GM23338 (cell line): ENCODE data around the gene RXRB. TPM values are rescaled to one million over a fixed set of nuclear protein-coding genes. Genes with fewer than 3 reads are reported as not detected.

Experiments used
- ATAC-seq: fragments of 200-7000 bp; cut with Tn5 transposase; 3 replicates; pipeline ENCODE4 v1.9.1; 2020
- DNase-seq: peaks from one replicate; pipeline ENCODE4 v3.0.0-alpha.2; 2015; ENCODE audit warnings: low spot score
- H2AFZ ChIP-seq: fragments of 200-600 bp; sonication (generic); 2 replicates; pipeline ENCODE4 v1.8.0; 2016; ENCODE audit warnings: antibody characterized with exemption, mild to moderate bottlenecking, moderate library complexity
- H3F3A ChIP-seq: fragments of 200-600 bp; sonication (generic); replicated peaks from 2 replicates; pipeline ENCODE4 v1.8.0; 2017; ENCODE audit warnings: antibody characterized with exemption, mixed run types, low read depth
- H3K27ac ChIP-seq: fragments of 200-600 bp; sonication (generic); 2 replicates; pipeline ENCODE4 v1.6.1; 2016; ENCODE audit warnings: low read depth
- H3K27me3 ChIP-seq: fragments of 200-600 bp; sonication (generic); 2 replicates; pipeline ENCODE4 v1.8.0; 2016; ENCODE audit warnings: mild to moderate bottlenecking, mixed run types, moderate library complexity; ENCODE audit not compliant: insufficient read depth
- H3K36me3 ChIP-seq: fragments of 200-600 bp; sonication (generic); 2 replicates; pipeline ENCODE4 v1.8.0; 2016; ENCODE audit warnings: mild to moderate bottlenecking; ENCODE audit not compliant: insufficient read depth
- H3K4me1 ChIP-seq: fragments of 200-600 bp; sonication (generic); 2 replicates; pipeline ENCODE4 v1.8.0; 2016; ENCODE audit warnings: mild to moderate bottlenecking, moderate library complexity; ENCODE audit not compliant: insufficient read depth
- H3K4me2 ChIP-seq: fragments of 200-600 bp; sonication (generic); 2 replicates; pipeline ENCODE4 v1.7.1; 2017; ENCODE audit warnings: mixed run types
- H3K4me3 ChIP-seq: fragments of 200-600 bp; sonication (generic); 2 replicates; pipeline ENCODE4 v1.6.1; 2016; ENCODE audit warnings: mixed run types
- H3K79me2 ChIP-seq: fragments of 200-600 bp; sonication (generic); replicated peaks from 2 replicates; pipeline ENCODE4 v1.8.0; 2017; ENCODE audit warnings: mild to moderate bottlenecking; ENCODE audit not compliant: insufficient read depth
- H3K9me2 ChIP-seq: fragments of 200-600 bp; sonication (generic); 2 replicates; pipeline ENCODE4 v1.8.0; 2017; ENCODE audit not compliant: insufficient read depth
- H4K20me1 ChIP-seq: fragments of 200-600 bp; sonication (generic); replicated peaks from 2 replicates; pipeline ENCODE4 v1.8.0; 2017; ENCODE audit warnings: mild to moderate bottlenecking; ENCODE audit not compliant: insufficient read depth
- H3K27ac Mint-ChIP-seq: 2 replicates; pipeline ENCODE4 v1.8.0; 2020; ENCODE audit warnings: inconsistent platforms, mild to moderate bottlenecking, moderate library complexity, mixed read lengths
- H3K27me3 Mint-ChIP-seq: 3 replicates; pipeline ENCODE4 v1.8.0; 2022; ENCODE audit warnings: low read depth, mild to moderate bottlenecking, moderate library complexity, mixed read lengths, inconsistent platforms; ENCODE audit not compliant: insufficient read depth, poor library complexity
- H3K36me3 Mint-ChIP-seq: 3 replicates; pipeline ENCODE4 v1.8.0; 2021; ENCODE audit warnings: low read depth, mild to moderate bottlenecking, inconsistent platforms, moderate library complexity, mixed read lengths
- H3K4me1 Mint-ChIP-seq: 3 replicates; pipeline ENCODE4 v1.8.0; 2020; ENCODE audit warnings: mild to moderate bottlenecking, inconsistent platforms, mixed read lengths
- H3K4me3 Mint-ChIP-seq: 3 replicates; pipeline ENCODE4 v1.8.0; 2021; ENCODE audit warnings: moderate library complexity, mild to moderate bottlenecking, inconsistent platforms, mixed read lengths
- H3K9me3 Mint-ChIP-seq: 3 replicates; pipeline ENCODE4 v1.8.0; 2020; ENCODE audit warnings: moderate library complexity, mild to moderate bottlenecking, inconsistent platforms, mixed read lengths
- CREB1 ChIP-seq: fragments of 250-450 bp; sonication (Bioruptor Pico); IDR thresholded peaks from 2 replicates; pipeline ENCODE4 v1.5.0; 2020; ENCODE audit warnings: low read depth, mild to moderate bottlenecking, moderate library complexity
- EZH2 ChIP-seq: fragments of 200-600 bp; sonication (generic); IDR thresholded peaks from one replicate; pipeline ENCODE4 v1.8.0; 2017; ENCODE audit warnings: antibody characterized with exemption, mild to moderate bottlenecking, low read depth; ENCODE audit not compliant: unreplicated experiment
- EZH2phosphoT487 ChIP-seq: fragments of 200-600 bp; sonication (generic); IDR thresholded peaks from one replicate; pipeline ENCODE4 v1.8.1; 2018; ENCODE audit warnings: antibody characterized with exemption; ENCODE audit not compliant: unreplicated experiment
- JUNB ChIP-seq: IDR thresholded peaks from one replicate; pipeline ENCODE4 v1.6.1; 2016; ENCODE audit warnings: antibody characterized with exemption; ENCODE audit not compliant: unreplicated experiment
- NANOG ChIP-seq: IDR thresholded peaks from 2 replicates; pipeline ENCODE4 v1.6.1; 2016; ENCODE audit warnings: antibody characterized with exemption, borderline replicate concordance
- POLR2AphosphoS5 ChIP-seq: IDR thresholded peaks from 2 replicates; pipeline ENCODE4 v1.6.1; 2016; ENCODE audit warnings: antibody characterized with exemption, low read depth
- STAT1 ChIP-seq: IDR thresholded peaks from one replicate; pipeline ENCODE4 v1.6.1; 2016; ENCODE audit warnings: antibody characterized with exemption; ENCODE audit not compliant: unreplicated experiment
- ZNF114 ChIP-seq: fragments of 250-450 bp; sonication (Bioruptor Pico); IDR thresholded peaks from 2 replicates; pipeline ENCODE4 v1.5.0; 2020; ENCODE audit warnings: mild to moderate bottlenecking, moderate library complexity
- ZNF331 ChIP-seq: fragments of 250-450 bp; sonication (Bioruptor Pico); IDR thresholded peaks from 2 replicates; pipeline ENCODE4 v1.5.0; 2020; ENCODE audit warnings: low read depth, mild to moderate bottlenecking, moderate library complexity
- polyA plus RNA-seq: library from polyadenylated mRNA; unstranded; fragments of >200 nt; fragmentation: Nextera tagmentation; extraction: Ambion mirVana; gene quantifications from 2 replicates; pipeline ENCODE4 v1.2.1, GENCODE V29; 2016
- total RNA-seq: library from RNA; depleted of rRNA; stranded (reverse); fragments of >200 nt; shearing (Covaris generic); gene quantifications from 2 replicates; pipeline ENCODE4 v1.2.3, GENCODE V29; 2014
- TF ChIP-seq, protein P1 (sequence below): fragments of 250-450 bp; sonication (Bioruptor Pico); IDR thresholded peaks from 2 replicates; pipeline ENCODE4 v1.5.0; 2020; ENCODE audit warnings: mild to moderate bottlenecking, moderate library complexity
- TF ChIP-seq, protein P2 (sequence below): IDR thresholded peaks from 2 replicates; pipeline ENCODE4 v1.6.1; 2016; ENCODE audit warnings: antibody characterized with exemption
- TF ChIP-seq, protein P3 (sequence below), 2 experiments: fragments of 200-600 bp in 1 of 2; sonication (generic) in 1 of 2; conservative IDR thresholded peaks; 2 replicates each; pipeline versions ENCODE4 v1.5.1 to v1.6.1; 2016 to 2017; ENCODE audit warnings: antibody characterized with exemption in 2 of 2, low read depth in 2 of 2, mild to moderate bottlenecking in 2 of 2, moderate library complexity in 1 of 2
- TF ChIP-seq, protein P4 (sequence below): IDR thresholded peaks from one replicate; pipeline ENCODE4 v1.6.1; 2018; ENCODE audit warnings: antibody characterized with exemption; ENCODE audit not compliant: unreplicated experiment

Gene RXRB
- total and polyA plus RNA-seq, 2 experiments from 2014 or later = 6.9 to 11.6 TPM

DNA sequence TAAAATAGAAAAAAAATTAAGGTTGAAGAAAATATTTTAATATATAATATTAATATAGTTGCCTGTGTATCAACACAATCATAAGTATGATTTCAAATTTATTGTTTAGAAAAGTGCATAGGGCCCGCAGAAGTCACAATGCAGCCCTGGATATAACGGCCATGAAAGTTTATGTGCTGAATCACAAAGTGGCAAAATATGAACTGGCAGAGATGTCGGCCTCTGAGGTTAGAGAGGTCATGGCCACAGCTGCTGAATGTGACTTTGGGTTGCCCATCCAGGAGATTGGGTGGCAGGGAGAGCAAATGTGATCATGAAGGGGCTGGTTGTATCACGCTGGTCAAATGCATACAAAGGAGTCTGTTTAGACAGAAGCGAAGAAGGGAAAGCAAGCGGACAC lies 43.9 kb downstream of the RXRB start:
- H3F3A ChIP-seq = 0 out of 2 replicates have a peak, but pooled peaks cover 3% of the 10 kb centered on the region
- Mint-ChIP-seq H3K4me1 (peaks cover 9% of the 10 kb centered on the region), H3K9me3 (peaks cover 12% of the 10 kb centered on the region), H3K36me3 (peaks cover 10% of the 10 kb centered on the region; the same call in 2 of the 3 replicates), H3K4me3 (no peak overlapping the region), H3K27me3 (peaks cover 9% of the 10 kb centered on the region), H3K27ac (no peak overlapping the region)
- no peaks in the 10 kb centered on the region for H3K79me2 ChIP-seq
- H3K27ac ChIP-seq = no peak overlapping the region
- no peaks in the 10 kb centered on the region for H3K9me2 ChIP-seq
- peaks cover 4% of the 10 kb centered on the region; the same call in 1 of the 2 replicates for H3K27me3 ChIP-seq
- no peak for TF ChIP-seq POLR2AphosphoS5
- TF ChIP-seq CREB1 (CRISPR knock-in tag) = no peak
- TF ChIP-seq EZH2phosphoT487 = no peak
- TF ChIP-seq EZH2 = no peak
- TF ChIP-seq, protein P1, sequence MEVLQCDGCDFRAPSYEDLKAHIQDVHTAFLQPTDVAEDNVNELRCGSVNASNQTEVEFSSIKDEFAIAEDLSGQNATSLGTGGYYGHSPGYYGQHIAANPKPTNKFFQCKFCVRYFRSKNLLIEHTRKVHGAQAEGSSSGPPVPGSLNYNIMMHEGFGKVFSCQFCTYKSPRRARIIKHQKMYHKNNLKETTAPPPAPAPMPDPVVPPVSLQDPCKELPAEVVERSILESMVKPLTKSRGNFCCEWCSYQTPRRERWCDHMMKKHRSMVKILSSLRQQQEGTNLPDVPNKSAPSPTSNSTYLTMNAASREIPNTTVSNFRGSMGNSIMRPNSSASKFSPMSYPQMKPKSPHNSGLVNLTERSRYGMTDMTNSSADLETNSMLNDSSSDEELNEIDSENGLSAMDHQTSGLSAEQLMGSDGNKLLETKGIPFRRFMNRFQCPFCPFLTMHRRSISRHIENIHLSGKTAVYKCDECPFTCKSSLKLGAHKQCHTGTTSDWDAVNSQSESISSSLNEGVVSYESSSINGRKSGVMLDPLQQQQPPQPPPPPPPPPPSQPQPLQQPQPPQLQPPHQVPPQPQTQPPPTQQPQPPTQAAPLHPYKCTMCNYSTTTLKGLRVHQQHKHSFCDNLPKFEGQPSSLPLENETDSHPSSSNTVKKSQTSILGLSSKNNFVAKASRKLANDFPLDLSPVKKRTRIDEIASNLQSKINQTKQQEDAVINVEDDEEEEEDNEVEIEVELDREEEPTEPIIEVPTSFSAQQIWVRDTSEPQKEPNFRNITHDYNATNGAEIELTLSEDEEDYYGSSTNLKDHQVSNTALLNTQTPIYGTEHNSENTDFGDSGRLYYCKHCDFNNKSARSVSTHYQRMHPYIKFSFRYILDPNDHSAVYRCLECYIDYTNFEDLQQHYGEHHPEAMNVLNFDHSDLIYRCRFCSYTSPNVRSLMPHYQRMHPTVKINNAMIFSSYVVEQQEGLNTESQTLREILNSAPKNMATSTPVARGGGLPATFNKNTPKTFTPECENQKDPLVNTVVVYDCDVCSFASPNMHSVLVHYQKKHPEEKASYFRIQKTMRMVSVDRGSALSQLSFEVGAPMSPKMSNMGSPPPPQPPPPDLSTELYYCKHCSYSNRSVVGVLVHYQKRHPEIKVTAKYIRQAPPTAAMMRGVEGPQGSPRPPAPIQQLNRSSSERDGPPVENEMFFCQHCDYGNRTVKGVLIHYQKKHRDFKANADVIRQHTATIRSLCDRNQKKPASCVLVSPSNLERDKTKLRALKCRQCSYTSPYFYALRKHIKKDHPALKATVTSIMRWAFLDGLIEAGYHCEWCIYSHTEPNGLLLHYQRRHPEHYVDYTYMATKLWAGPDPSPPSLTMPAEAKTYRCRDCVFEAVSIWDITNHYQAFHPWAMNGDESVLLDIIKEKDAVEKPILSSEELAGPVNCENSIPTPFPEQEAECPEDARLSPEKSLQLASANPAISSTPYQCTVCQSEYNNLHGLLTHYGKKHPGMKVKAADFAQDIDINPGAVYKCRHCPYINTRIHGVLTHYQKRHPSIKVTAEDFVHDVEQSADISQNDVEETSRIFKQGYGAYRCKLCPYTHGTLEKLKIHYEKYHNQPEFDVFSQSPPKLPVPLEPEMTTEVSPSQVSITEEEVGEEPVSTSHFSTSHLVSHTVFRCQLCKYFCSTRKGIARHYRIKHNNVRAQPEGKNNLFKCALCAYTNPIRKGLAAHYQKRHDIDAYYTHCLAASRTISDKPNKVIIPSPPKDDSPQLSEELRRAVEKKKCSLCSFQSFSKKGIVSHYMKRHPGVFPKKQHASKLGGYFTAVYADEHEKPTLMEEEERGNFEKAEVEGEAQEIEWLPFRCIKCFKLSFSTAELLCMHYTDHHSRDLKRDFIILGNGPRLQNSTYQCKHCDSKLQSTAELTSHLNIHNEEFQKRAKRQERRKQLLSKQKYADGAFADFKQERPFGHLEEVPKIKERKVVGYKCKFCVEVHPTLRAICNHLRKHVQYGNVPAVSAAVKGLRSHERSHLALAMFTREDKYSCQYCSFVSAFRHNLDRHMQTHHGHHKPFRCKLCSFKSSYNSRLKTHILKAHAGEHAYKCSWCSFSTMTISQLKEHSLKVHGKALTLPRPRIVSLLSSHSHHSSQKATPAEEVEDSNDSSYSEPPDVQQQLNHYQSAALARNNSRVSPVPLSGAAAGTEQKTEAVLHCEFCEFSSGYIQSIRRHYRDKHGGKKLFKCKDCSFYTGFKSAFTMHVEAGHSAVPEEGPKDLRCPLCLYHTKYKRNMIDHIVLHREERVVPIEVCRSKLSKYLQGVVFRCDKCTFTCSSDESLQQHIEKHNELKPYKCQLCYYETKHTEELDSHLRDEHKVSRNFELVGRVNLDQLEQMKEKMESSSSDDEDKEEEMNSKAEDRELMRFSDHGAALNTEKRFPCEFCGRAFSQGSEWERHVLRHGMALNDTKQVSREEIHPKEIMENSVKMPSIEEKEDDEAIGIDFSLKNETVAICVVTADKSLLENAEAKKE = no peak
- no peak for TF ChIP-seq JUNB
- no peak for TF ChIP-seq NANOG
- no peak for TF ChIP-seq STAT1
- TF ChIP-seq, protein P2, sequence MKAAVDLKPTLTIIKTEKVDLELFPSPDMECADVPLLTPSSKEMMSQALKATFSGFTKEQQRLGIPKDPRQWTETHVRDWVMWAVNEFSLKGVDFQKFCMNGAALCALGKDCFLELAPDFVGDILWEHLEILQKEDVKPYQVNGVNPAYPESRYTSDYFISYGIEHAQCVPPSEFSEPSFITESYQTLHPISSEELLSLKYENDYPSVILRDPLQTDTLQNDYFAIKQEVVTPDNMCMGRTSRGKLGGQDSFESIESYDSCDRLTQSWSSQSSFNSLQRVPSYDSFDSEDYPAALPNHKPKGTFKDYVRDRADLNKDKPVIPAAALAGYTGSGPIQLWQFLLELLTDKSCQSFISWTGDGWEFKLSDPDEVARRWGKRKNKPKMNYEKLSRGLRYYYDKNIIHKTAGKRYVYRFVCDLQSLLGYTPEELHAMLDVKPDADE = no peak
- TF ChIP-seq, protein P3, sequence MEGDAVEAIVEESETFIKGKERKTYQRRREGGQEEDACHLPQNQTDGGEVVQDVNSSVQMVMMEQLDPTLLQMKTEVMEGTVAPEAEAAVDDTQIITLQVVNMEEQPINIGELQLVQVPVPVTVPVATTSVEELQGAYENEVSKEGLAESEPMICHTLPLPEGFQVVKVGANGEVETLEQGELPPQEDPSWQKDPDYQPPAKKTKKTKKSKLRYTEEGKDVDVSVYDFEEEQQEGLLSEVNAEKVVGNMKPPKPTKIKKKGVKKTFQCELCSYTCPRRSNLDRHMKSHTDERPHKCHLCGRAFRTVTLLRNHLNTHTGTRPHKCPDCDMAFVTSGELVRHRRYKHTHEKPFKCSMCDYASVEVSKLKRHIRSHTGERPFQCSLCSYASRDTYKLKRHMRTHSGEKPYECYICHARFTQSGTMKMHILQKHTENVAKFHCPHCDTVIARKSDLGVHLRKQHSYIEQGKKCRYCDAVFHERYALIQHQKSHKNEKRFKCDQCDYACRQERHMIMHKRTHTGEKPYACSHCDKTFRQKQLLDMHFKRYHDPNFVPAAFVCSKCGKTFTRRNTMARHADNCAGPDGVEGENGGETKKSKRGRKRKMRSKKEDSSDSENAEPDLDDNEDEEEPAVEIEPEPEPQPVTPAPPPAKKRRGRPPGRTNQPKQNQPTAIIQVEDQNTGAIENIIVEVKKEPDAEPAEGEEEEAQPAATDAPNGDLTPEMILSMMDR (conservative IDR thresholded peaks at IDR 0.05; ENCODE audit: low read depth in 2 of 2) = no peak
- TF ChIP-seq, protein P4, sequence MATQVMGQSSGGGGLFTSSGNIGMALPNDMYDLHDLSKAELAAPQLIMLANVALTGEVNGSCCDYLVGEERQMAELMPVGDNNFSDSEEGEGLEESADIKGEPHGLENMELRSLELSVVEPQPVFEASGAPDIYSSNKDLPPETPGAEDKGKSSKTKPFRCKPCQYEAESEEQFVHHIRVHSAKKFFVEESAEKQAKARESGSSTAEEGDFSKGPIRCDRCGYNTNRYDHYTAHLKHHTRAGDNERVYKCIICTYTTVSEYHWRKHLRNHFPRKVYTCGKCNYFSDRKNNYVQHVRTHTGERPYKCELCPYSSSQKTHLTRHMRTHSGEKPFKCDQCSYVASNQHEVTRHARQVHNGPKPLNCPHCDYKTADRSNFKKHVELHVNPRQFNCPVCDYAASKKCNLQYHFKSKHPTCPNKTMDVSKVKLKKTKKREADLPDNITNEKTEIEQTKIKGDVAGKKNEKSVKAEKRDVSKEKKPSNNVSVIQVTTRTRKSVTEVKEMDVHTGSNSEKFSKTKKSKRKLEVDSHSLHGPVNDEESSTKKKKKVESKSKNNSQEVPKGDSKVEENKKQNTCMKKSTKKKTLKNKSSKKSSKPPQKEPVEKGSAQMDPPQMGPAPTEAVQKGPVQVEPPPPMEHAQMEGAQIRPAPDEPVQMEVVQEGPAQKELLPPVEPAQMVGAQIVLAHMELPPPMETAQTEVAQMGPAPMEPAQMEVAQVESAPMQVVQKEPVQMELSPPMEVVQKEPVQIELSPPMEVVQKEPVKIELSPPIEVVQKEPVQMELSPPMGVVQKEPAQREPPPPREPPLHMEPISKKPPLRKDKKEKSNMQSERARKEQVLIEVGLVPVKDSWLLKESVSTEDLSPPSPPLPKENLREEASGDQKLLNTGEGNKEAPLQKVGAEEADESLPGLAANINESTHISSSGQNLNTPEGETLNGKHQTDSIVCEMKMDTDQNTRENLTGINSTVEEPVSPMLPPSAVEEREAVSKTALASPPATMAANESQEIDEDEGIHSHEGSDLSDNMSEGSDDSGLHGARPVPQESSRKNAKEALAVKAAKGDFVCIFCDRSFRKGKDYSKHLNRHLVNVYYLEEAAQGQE = no peak
- no peak for TF ChIP-seq ZNF331
- no peak for TF ChIP-seq ZNF114 (CRISPR knock-in tag)
- peaks cover 6% of the 10 kb centered on the region for H3K4me1 ChIP-seq
- DNase-seq = no peak
- no peak overlapping the region for H3K4me2 ChIP-seq
- no peak overlapping the region for H2AFZ ChIP-seq
- H4K20me1 ChIP-seq = no peaks in the 10 kb centered on the region
- ATAC-seq = no peak
- H3K36me3 ChIP-seq = no peaks in the 10 kb centered on the region
- H3K4me3 ChIP-seq = no peak overlapping the region
